Glomerular visceral epithelial cell (primary cell): ENCODE data around the gene PAX5.

Experiments used
- DNase-seq: peaks from one replicate; pipeline ENCODE4 v3.0.0-alpha.2; 2016; ENCODE audit errors: extremely low spot score

Gene PAX5

GRCh38 chr9:36858805-36859375, 175.2 kb downstream of the PAX5 start:
- DNase-seq, result no peak

GRCh38 chr9:36855448-36856315, 178.4 kb downstream of the PAX5 start:
- DNase-seq, result no peak

DNA sequence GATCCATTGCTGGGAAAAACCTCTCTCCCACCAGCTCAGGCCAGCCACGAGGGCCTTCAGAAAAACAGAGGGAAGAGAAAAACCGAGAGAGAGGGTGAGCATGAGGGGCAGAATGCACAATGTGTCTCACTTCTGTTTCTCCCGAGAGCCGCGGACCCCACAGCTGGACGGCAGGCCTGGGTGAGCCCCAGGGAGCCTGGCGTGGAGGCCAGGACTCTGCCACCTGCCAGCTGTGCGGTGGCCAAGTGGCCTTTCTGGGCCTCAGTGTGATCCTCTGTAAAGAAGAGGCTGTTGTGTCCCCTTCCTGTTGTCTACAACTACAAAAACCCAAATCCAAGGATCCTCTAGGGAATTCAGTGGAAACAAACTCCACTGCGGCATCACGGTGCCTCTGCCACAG, 179.3 kb downstream of the PAX5 start:
- DNase-seq, result no peak

DNA sequence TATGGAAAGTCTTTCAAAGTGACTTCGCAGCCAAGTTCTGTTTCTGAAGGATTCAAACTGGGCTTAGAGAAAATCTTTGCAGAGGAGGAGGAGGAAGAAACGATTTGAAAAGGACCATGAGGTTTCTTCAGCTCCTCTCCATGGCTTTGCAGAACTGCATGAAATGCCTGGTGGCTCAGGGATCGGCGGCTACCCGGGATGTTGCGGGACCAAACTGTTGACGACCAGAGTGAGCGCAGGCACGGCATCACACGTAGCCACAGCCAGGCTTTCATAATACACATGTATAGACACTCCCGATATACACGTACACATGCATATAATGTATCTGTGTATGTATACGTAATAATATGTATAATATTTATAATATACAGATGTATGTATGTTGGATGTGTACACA, 180.0 kb downstream of the PAX5 start:
- no peak for DNase-seq

DNA sequence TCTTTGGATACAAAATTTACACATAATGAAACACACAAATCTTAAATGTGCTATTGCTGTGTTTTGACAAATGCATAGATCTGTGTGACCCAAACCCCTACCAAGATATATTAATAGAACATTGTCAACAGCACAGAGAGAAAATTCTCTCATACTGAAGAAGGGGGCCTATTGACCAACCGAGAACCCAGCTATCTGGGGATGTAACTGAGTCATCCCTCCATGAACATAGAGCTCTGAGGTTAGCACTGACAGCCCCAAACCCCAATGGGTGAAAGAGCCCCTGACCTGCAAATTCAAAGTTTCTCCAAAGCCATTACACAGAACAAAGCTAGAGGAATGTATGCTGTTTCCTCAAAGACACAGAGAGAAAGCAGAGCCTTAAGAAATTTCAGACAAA, 180.8 kb downstream of the PAX5 start:
- no peak for DNase-seq

GRCh38 chr9:36849943-36850342, 184.1 kb downstream of the PAX5 start:
- DNase-seq, result no peak

DNA sequence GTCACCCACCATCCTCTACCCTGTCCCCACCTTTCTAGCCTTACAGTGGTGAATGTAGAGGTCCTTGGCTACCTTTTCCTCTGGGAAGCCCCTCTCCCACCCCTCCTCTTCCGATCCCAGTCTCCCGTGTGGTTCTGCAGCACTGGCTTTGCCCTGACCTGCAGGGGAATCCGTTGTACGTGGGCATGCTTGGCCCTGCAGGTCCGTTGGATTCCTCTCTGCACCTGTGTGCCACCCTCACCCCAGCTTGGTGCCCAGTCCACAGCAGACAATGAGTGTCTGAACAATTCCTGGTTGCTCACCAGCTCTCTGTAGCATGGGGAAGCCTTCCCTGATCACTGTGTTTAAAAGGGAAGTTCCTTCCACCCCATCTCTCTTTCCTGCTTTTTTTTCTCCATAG, 185.1 kb downstream of the PAX5 start:
- DNase-seq, result no peak

DNA sequence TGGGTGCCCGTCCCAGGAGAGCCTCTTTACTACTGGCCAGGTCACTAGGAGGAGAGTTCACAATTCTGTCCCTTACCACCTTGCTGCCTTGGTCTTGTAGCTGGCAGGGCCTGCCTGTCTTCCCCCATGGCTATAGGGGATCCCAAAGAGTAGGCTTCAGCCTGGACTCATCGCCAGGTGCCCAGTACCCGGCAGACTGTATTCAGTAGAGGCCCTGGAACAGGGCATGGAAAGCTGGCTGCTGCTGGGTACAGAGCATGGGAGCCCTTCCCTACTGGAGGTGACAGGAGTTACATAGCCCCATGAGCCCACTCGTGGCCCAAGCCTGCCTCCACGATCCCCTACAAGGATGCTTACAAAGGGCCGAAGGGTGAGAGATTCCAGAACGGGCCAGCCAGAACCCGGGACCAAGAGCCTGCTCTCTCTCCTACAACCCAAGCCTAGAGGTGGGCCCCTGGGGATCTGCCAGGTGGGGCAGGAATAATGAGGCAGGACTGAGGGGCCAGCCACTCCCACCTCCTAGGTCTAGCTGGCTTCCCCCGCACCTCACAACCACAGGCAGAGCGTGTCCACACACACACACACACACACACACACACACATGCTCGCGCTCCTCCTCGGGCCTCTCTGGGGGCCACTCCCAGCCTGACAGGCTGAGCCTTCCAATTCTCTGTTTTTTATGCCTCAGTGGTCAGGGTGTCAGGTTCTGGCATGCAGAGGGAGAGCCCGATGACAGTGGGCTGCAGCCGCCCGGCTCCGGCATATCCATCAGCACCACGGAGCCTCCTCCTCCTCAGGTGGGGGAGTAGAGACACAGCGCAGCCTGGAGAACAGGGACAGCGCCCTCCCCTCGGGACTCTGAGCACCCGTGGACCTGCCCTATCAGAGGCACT, 186.0 kb downstream of the PAX5 start:
- peak; percentile 62 for DNase-seq

GRCh38 chr9:36846621-36847020, 187.4 kb downstream of the PAX5 start:
- no peak for DNase-seq

GRCh38 chr9:36845844-36846243, 188.2 kb downstream of the PAX5 start:
- no peak for DNase-seq

- DNase-seq, result no peak
These were observed 189.1 kb downstream of the PAX5 start for GRCh38 chr9:36844961-36845360.

GRCh38 chr9:36843964-36844363, 190.1 kb downstream of the PAX5 start:
- DNase-seq, result no peak

GRCh38 chr9:36842560-36843530, 191.2 kb downstream of the PAX5 start:
- no peak for DNase-seq

GRCh38 chr9:36840898-36841536, 193.1 kb downstream of the PAX5 start:
- no peak for DNase-seq

- DNase-seq, result no peak
These were observed 194.8 kb downstream of the PAX5 start for GRCh38 chr9:36839131-36839885.

GRCh38 chr9:36837431-36838405, 196.3 kb downstream of the PAX5 start:
- no peak for DNase-seq

DNA sequence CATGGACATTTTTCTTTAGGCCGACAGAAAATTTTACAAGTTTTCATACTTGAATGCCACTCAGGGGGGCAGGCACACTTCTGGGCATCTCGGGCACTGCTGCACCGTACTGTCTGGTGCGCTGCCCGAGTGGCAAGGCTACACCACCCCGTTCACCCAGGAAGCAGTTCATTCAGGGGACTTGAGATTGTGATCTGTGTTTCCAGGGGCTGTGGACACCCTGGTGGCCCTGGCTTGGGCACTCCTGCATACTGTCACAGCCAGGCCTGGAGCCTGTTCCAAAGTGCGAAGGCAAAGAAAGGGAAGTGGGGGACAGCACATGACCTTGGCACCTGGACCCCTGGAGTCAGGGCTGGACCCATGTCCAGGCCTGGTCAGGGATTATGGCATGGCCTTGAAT, 197.6 kb downstream of the PAX5 start:
- DNase-seq, result no peak

- DNase-seq, result no peak
These were observed 198.6 kb downstream of the PAX5 start for GRCh38 chr9:36835271-36835996.
